B cell (primary cell): ENCODE results near the gene PPFIA1. TPM values are rescaled to one million over a fixed set of nuclear protein-coding genes. Genes with fewer than 3 reads are reported as not detected.

Experiments
- ATAC-seq: fragments of 200-7000 bp; cut with Tn5 transposase; one replicate; pipeline ENCODE4 v1.10.0; 2021; ENCODE audit warnings: low read depth, mild to moderate bottlenecking, moderate number of reproducible peaks, moderate library complexity
- CTCF ChIA-PET: fragments of 350-600 bp; sonication (Branson Sonifier 250); formaldehyde crosslinking; loops from one replicate; lab custom pipeline; 2021; ENCODE audit warnings: antibody characterized with exemption, inconsistent platforms; lab: Charles Lee
- POLR2A ChIA-PET: fragments of 350-600 bp; sonication (Branson Sonifier 250); formaldehyde crosslinking; loops from one replicate; lab custom pipeline; 2021; ENCODE audit warnings: antibody characterized with exemption; lab: Charles Lee
- DNase-seq: peaks from one replicate; pipeline ENCODE4 v3.0.0; 2013
- H2AFZ ChIP-seq: 2 replicates; pipeline ENCODE4 v1.6.1; 2012; ENCODE audit warnings: mild to moderate bottlenecking, low read depth, low read length; ENCODE audit not compliant: insufficient read depth, poor library complexity, severe bottlenecking
- H3K27ac ChIP-seq, 2 donors: 1 replicate in 1 of 2; 2 replicates in 1 of 2; pipeline ENCODE4 v1.5.1; 2012 to 2013; ENCODE audit warnings: low read length in 2 of 2, mild to moderate bottlenecking in 2 of 2, moderate library complexity in 1 of 2
- H3K27me3 ChIP-seq, 4 experiments: fragments of 200-600 bp in 1 of 4; sonication (generic) in 1 of 4; replicated peaks in 1 of 4; 1 replicate in 2 of 4; 2 replicates in 2 of 4; pipeline versions ENCODE4 v1.6.1 to v1.7.0; 2013 to 2016; ENCODE audit warnings: low read length in 3 of 4, mild to moderate bottlenecking in 2 of 4, mixed read lengths in 1 of 4, moderate library complexity in 1 of 4; ENCODE audit not compliant: insufficient read depth in 4 of 4, control insufficient read depth in 3 of 4; ENCODE audit errors: control extremely low read depth in 1 of 4
- H3K36me3 ChIP-seq, 2 experiments: replicated peaks in 1 of 2; 1 replicate in 1 of 2; 2 replicates in 1 of 2; pipeline versions ENCODE4 v1.6.1 to v1.7.1; 2013; ENCODE audit warnings: low read length in 1 of 2; ENCODE audit not compliant: insufficient read depth in 2 of 2, control insufficient read depth in 1 of 2; ENCODE audit errors: control extremely low read depth in 1 of 2, extremely low read depth in 1 of 2
- H3K4me1 ChIP-seq, 2 donors: fragments of 200-600 bp in 1 of 2; sonication (generic) in 1 of 2; 1 replicate in 1 of 2; 2 replicates in 1 of 2; pipeline versions ENCODE4 v1.5.1 to v1.6.1; 2013 to 2017; ENCODE audit warnings: low read length in 2 of 2; ENCODE audit not compliant: control insufficient read depth in 2 of 2, insufficient read depth in 2 of 2
- H3K4me2 ChIP-seq: replicated peaks from 2 replicates; pipeline ENCODE3; 2012; ENCODE audit warnings: mild to moderate bottlenecking, low read depth, low read length; ENCODE audit not compliant: poor library complexity, severe bottlenecking
- H3K4me3 ChIP-seq, 5 experiments: fragments of 200-600 bp in 1 of 5; sonication (generic) in 1 of 5; 1 replicate in 3 of 5; 2 replicates in 2 of 5; pipeline versions ENCODE4 v1.5.1 to v1.7.0; 2011 to 2016; ENCODE audit warnings: low read length in 4 of 5, mild to moderate bottlenecking in 4 of 5, low read depth in 2 of 5, control low read depth in 1 of 5, moderate library complexity in 1 of 5; ENCODE audit not compliant: insufficient read depth in 1 of 5; ENCODE audit errors: control extremely low read depth in 1 of 5, extremely low read depth in 1 of 5
- H3K79me2 ChIP-seq: fragments of 200-600 bp; sonication (generic); one replicate; pipeline ENCODE4 v1.6.0; 2016; ENCODE audit warnings: low read length; ENCODE audit not compliant: control insufficient read depth, insufficient read depth
- H3K9ac ChIP-seq: fragments of 200-600 bp; sonication (generic); 2 replicates; pipeline ENCODE4 v1.6.1; 2017; ENCODE audit warnings: mild to moderate bottlenecking, low read length, moderate library complexity
- H3K9me3 ChIP-seq, 3 donors: one replicate each; pipeline versions ENCODE4 v1.6.1 to v1.7.1; 2013; ENCODE audit warnings: low read length in 2 of 3; ENCODE audit not compliant: control insufficient read depth in 2 of 3, insufficient read depth in 1 of 3; ENCODE audit errors: control extremely low read depth in 1 of 3
- H4K20me1 ChIP-seq: 2 replicates; pipeline ENCODE4 v1.6.0; 2012; ENCODE audit warnings: mild to moderate bottlenecking, low read length; ENCODE audit not compliant: insufficient read depth, control insufficient read depth, poor library complexity, severe bottlenecking
- H3K27ac Mint-ChIP-seq: one replicate; pipeline ENCODE4 v1.8.0; 2021; ENCODE audit warnings: mixed read lengths
- H3K27me3 Mint-ChIP-seq: one replicate; pipeline ENCODE4 v1.8.0; 2021; ENCODE audit warnings: mixed read lengths
- H3K4me1 Mint-ChIP-seq: one replicate; pipeline ENCODE4 v1.8.0; 2021; ENCODE audit warnings: mixed read lengths
- H3K4me3 Mint-ChIP-seq: one replicate; pipeline ENCODE4 v1.8.0; 2021; ENCODE audit warnings: mixed read lengths
- H3K9me3 Mint-ChIP-seq: one replicate; pipeline ENCODE4 v1.8.0; 2022; ENCODE audit warnings: mixed read lengths; ENCODE audit not compliant: insufficient read depth
- EZH2 ChIP-seq: IDR thresholded peaks from 2 replicates; pipeline ENCODE4 v1.6.1; 2012; ENCODE audit warnings: borderline replicate concordance, low read depth, mild to moderate bottlenecking, moderate library complexity, low read length; ENCODE audit not compliant: insufficient read depth, poor library complexity, severe bottlenecking
- WGBS: methylation state at CpG from one replicate; pipeline ENCODE4 v1.1.5; 2013; ENCODE audit warnings: missing lambda C conversion rate; ENCODE audit not compliant: insufficient coverage; 5-methylcytosine and 5-hydroxymethylcytosine counted together
- intact Hi-C: fragments of 100-400 bp; cut with micrococcal nuclease; formaldehyde crosslinking; loops from one replicate; pipeline ENCODE4 v1.10.0; 2022
- polyA plus RNA-seq: library from polyadenylated mRNA; depleted of rRNA; stranded (reverse); fragments of >200 nt; gene quantifications from 2 replicates; pipeline ENCODE4 v1.2.3, GENCODE V29; 2012
- total RNA-seq, 2 donors: library from RNA; stranded (reverse); fragments of 120-200 nt in 1 of 2; gene quantifications; 1 replicate in 1 of 2; 2 replicates in 1 of 2; pipeline versions ENCODE4 v1.2.3 to v1.2.4, GENCODE V29; 2013 to 2022
- TF ChIP-seq, protein P1 (sequence below): fragments of 200-600 bp; IDR thresholded peaks from one replicate; pipeline ENCODE4 v1.8.0; 2022; ENCODE audit warnings: antibody characterized with exemption, mild to moderate bottlenecking

The PPFIA1 gene
- total and polyA plus RNA-seq, 2 donors (not counting 1 experiment from before 2014, with no cell fraction given) = 21.8 to 70.4 TPM

DNA sequence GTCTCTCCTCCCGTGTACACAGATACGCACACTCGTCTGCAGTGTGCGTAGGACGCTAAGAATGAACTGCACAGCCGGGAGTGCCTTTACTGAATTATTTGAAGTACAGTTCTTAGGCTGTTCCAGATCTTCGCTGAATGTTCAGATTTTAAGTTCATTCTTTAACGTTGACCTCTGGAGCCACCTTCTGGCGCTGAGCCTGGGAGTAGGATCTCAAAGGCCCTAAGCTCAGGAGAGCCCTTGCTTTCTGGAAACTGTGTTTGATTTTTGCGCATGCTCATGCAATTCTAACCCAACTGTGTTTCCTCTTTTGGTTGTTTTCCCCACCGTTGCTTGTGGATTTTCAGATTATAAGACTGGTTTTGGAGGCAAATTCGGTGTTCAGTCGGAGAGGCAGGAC, 150.6 kb downstream of the PPFIA1 start:
- H3K79me2 ChIP-seq = no peaks in the 10 kb centered on the region
- no peak overlapping the region for H2AFZ ChIP-seq
- H3K27ac ChIP-seq = no peak overlapping the region
- ATAC-seq = no peak
- H3K4me3 ChIP-seq = no peak overlapping the region
- Mint-ChIP-seq H3K27ac (no peak overlapping the region), H3K27me3 (peaks cover 34% of the 10 kb centered on the region), H3K4me3 (no peak overlapping the region), H3K4me1 (no peaks in the 10 kb centered on the region), H3K9me3 (no peaks in the 10 kb centered on the region)
- no peak for DNase-seq
- no peaks in the 10 kb centered on the region for H4K20me1 ChIP-seq
- peaks cover 0 to 4% (median 0%) of the 10 kb centered on the region in 3 donors for H3K9me3 ChIP-seq
- intact Hi-C loops = no loop called here
- no peak overlapping the region for H3K4me2 ChIP-seq
- WGBS = 77% methylated on average over 10 of the region's 13 CpGs
- H3K27me3 ChIP-seq = peaks cover 0 to 12% (median 0%) of the 10 kb centered on the region in 4 experiments
- H3K4me1 ChIP-seq = no peaks in the 10 kb centered on the region
- H3K9ac ChIP-seq = no peak overlapping the region
- no peaks in the 10 kb centered on the region for H3K36me3 ChIP-seq
- ChIA-PET POLR2A (no interaction called here), CTCF (no interaction called here)
- TF ChIP-seq EZH2 = no peak
- TF ChIP-seq, protein P1, sequence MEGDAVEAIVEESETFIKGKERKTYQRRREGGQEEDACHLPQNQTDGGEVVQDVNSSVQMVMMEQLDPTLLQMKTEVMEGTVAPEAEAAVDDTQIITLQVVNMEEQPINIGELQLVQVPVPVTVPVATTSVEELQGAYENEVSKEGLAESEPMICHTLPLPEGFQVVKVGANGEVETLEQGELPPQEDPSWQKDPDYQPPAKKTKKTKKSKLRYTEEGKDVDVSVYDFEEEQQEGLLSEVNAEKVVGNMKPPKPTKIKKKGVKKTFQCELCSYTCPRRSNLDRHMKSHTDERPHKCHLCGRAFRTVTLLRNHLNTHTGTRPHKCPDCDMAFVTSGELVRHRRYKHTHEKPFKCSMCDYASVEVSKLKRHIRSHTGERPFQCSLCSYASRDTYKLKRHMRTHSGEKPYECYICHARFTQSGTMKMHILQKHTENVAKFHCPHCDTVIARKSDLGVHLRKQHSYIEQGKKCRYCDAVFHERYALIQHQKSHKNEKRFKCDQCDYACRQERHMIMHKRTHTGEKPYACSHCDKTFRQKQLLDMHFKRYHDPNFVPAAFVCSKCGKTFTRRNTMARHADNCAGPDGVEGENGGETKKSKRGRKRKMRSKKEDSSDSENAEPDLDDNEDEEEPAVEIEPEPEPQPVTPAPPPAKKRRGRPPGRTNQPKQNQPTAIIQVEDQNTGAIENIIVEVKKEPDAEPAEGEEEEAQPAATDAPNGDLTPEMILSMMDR = no peak

DNA sequence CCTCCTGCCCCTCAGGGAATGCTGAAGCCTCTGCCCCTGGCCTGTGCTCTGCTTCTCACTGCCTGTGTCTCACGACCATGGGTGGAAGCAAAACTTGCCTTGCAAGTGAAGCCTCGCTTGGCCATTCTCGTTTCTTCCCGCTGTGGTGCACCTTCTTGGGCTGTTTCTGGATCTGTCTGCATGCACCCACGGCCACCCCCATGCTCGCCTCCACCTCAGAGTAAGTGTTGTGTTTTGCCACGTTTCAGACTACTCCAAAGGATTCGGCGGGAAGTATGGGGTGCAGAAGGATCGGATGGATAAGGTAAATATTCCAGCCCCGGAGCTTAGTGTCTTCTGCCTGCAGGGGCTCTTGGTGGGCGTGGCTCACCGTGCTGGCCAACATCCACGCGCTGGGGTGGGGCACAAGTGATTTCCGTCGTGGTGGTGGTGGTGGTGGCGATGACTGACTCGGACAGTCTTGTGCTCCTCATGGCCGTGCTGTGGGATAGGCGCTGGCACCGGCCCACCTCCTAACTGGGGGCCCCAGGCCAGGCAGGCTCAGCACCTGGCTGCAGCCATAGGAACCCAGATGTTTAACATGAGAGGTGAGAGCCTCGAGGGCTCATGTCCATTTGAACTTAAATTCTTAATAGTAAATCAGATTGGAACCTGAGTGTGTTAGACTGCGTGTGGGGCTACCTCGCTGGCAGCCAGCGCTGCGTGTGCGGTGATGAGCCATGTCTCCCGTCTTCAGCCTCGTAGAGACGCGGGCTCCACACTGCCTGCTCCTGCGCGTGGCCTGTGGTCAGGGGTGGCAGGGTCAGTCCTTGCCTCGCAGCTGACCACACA, 152.4 kb downstream of the PPFIA1 start:
- intact Hi-C loops = no loop called here
- DNase-seq (no peak), ATAC-seq (no peak)
- H3K4me1 Mint-ChIP-seq = no peaks in the 10 kb centered on the region
- Histone ChIP-seq H3K79me2 (no peaks in the 10 kb centered on the region), H3K4me3 (no peak overlapping the region), H3K9ac (no peak overlapping the region), H3K27ac (no peak overlapping the region), H3K9me3 (peaks cover 0 to 4% (median 0%) of the 10 kb centered on the region in 3 donors), H3K27me3 (peaks cover 0 to 10% (median 0%) of the 10 kb centered on the region in 4 experiments), H2AFZ (no peak overlapping the region), H3K36me3 (no peaks in the 10 kb centered on the region), H3K4me2 (no peak overlapping the region), H3K4me1 (no peaks in the 10 kb centered on the region), H4K20me1 (no peaks in the 10 kb centered on the region)
- no peak for TF ChIP-seq EZH2
- TF ChIP-seq, protein P1 = no peak
- H3K9me3 Mint-ChIP-seq = no peaks in the 10 kb centered on the region
- peaks cover 36% of the 10 kb centered on the region for H3K27me3 Mint-ChIP-seq
- POLR2A ChIA-PET = no interaction called here
- H3K27ac Mint-ChIP-seq = no peak overlapping the region
- 94% methylated on average over 33 of the region's 35 CpGs for WGBS
- CTCF ChIA-PET = no interaction called here
- no peak overlapping the region for H3K4me3 Mint-ChIP-seq
